Skin epidermis (tissue), 12 donors: Measurements from ENCODE around the gene COL4A6.

Experiments used
- H3K27ac ChIP-seq, 21 experiments: fragments of 200-600 bp; sonication (generic) in 11 of 21; one replicate each; pipeline ENCODE4 v1.5.0; 2020; ENCODE audit warnings: mild to moderate bottlenecking in 3 of 21, inconsistent platforms in 2 of 21, moderate library complexity in 2 of 21
- H3K4me3 ChIP-seq, 7 experiments: fragments of 200-600 bp; sonication (generic) in 2 of 7; one replicate each; pipeline ENCODE4 v1.5.0; 2020; ENCODE audit warnings: inconsistent platforms in 2 of 7, mild to moderate bottlenecking in 2 of 7, moderate library complexity in 1 of 7

COL4A6 gene

GRCh38 chrX:108224727-108225621, 213.2 kb downstream of the COL4A6 start:
- H3K4me3 ChIP-seq, result no peak overlapping the region
- H3K27ac ChIP-seq, result no peak overlapping the region

- no peak overlapping the region for H3K4me3 ChIP-seq
- no peak overlapping the region for H3K27ac ChIP-seq
Measured at GRCh38 chrX:108224218-108224617, 214.0 kb downstream of the COL4A6 start.

GRCh38 chrX:108223585-108223984, 214.6 kb downstream of the COL4A6 start:
- no peak overlapping the region for H3K4me3 ChIP-seq
- H3K27ac ChIP-seq, result no peak overlapping the region

DNA sequence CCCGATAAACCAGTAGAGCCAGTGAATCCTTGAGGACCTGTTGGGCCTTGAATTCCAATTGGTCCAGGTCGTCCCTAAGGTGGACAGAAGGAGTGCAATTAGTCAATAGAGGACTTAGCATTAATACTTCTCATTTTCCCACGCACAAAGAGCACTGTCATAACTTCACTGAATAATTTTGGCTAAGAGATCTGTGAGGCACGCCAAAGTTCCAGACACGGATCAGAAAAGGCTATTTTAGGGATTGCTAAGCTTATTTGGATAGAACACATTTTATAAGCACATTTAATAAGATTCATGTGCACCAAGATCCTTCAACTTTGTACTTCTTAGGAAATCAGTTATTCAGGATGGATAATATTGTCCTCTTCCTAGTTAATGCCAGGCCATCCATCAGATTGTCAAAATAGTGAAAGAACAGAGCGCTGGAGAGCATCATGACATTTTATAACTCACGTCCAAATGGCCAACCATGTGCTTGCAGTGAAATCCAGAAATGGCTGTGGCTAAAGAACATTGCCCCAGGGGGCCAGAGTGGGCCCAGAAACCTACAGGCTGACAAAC, 216.8 kb downstream of the COL4A6 start:
- no peak overlapping the region for H3K4me3 ChIP-seq
- no peak overlapping the region for H3K27ac ChIP-seq

DNA sequence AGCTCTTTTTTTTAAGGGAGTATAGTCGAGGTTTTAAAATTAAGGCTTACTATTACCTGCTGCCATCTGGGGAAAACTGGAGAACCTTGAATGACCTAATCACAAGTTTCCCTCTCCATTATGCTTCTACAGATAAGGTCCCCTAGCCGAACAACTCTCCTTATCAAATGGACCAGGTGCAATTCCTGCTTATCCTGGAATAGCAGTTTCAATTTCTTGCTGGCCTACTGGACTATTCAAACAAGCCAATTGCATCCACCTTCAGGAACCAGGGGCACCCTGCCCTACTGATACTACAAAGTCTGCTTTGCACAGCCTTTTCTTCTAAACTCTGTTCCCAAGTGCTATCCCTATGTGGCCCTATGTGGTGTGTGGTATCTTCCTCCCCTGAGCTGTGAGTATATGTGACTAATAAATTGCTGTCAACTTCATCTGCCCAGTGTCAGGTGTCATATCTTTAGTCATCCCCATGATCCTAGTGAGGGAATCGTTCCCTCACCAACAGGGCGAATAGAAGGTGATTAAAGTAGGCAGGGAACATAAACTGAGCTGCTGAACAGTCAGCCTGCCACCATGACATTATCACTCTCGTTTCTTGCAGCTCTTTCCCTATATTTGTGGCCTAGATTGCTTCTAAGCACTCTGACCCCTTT, 218.1 kb downstream of the COL4A6 start:
- no peak overlapping the region for H3K4me3 ChIP-seq
- H3K27ac ChIP-seq, result no peak overlapping the region

DNA sequence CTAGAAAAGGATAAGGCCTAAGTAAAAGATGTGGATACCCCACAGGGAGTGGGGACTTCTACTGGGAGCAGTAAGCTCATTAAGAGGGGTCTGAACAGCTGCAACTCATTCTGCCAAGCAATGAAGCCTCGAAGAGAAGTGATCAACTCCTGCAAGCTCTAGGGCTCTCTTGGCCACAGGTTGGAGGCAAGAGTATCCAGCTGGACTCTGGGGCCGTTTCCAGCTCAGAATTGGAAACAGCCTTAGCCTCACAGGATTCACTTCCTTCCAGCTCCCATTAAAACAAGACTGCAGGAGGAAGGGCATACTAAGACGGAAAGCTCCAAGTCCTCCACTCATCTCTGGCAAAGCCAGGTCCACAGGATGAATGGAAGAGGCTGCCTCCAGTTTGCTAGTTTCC, 220.3 kb downstream of the COL4A6 start:
- Histone ChIP-seq H3K27ac (no peak overlapping the region), H3K4me3 (no peak overlapping the region)

- Histone ChIP-seq H3K27ac (peak overlapping the region in 2 of 21 experiments; percentile 2 to 57), H3K4me3 (no peak overlapping the region)
Measured at GRCh38 chrX:108216919-108217571, 221.2 kb downstream of the COL4A6 start.

GRCh38 chrX:108216405-108216804, 221.8 kb downstream of the COL4A6 start:
- peak overlapping the region in 1 of 21 experiments; percentile 2 for H3K27ac ChIP-seq
- no peak overlapping the region for H3K4me3 ChIP-seq

GRCh38 chrX:108211301-108211700, 226.9 kb downstream of the COL4A6 start:
- H3K27ac ChIP-seq, result no peak overlapping the region
- H3K4me3 ChIP-seq, result no peak overlapping the region

DNA sequence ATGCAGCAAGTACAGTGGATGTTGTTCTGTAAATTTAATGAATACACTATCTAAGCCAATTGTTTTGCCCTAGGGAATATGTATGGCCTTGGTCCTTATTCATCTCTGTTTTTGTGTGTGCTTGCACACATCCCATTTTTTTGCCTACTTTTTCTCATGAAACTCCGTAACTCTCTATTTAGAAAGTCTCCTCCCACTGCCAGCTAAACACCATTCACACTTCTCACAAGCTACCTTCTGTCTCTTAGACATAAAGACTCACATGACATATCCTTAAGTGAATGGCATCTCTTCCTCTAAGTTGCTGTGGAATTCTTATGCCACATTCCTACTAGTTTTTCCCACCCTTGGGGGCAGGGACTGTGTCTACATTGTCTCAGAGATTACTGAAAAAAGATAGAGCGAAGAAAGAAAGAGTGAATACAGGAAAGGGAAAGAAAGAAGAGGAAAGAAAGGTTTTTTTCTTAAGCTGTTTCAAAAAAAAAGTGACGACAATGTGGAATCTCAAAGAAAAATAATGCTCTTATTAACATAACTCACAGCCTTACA, 229.1 kb downstream of the COL4A6 start:
- no peak overlapping the region for H3K4me3 ChIP-seq
- H3K27ac ChIP-seq, result no peak overlapping the region

- no peak overlapping the region for H3K27ac ChIP-seq
- H3K4me3 ChIP-seq, result no peak overlapping the region
Measured at GRCh38 chrX:108203540-108203939, 234.7 kb downstream of the COL4A6 start.

GRCh38 chrX:108199691-108200090, 238.5 kb downstream of the COL4A6 start:
- no peak overlapping the region for H3K27ac ChIP-seq
- no peak overlapping the region for H3K4me3 ChIP-seq

DNA sequence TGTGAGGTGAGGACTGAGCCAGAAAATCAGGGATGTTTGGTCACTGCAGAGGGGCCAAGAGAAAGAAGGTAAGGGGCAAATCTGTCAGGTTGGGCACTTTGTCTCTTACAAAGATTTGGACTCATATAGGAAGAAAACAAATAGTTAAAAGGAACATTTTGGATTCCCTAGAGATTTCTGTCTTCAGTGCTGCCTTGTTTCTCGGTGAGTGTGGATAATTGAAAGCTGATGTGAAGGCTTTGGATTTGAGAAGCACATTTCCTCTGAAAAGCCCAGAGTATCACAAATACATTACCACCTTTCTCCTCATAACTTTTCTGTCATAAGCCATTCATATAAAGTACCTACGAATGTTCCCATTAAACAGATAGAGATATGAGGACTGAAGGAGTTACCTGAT, 239.2 kb downstream of the COL4A6 start:
- no peak overlapping the region for H3K4me3 ChIP-seq
- no peak overlapping the region for H3K27ac ChIP-seq

GRCh38 chrX:108198420-108198819, 239.8 kb downstream of the COL4A6 start:
- Histone ChIP-seq H3K27ac (no peak overlapping the region), H3K4me3 (no peak overlapping the region)

- Histone ChIP-seq H3K27ac (no peak overlapping the region), H3K4me3 (no peak overlapping the region)
Measured at GRCh38 chrX:108186811-108187210, 251.4 kb downstream of the COL4A6 start.

- Histone ChIP-seq H3K4me3 (no peak overlapping the region), H3K27ac (no peak overlapping the region)
Measured at GRCh38 chrX:108178143-108178498, 260.1 kb downstream of the COL4A6 start.

DNA sequence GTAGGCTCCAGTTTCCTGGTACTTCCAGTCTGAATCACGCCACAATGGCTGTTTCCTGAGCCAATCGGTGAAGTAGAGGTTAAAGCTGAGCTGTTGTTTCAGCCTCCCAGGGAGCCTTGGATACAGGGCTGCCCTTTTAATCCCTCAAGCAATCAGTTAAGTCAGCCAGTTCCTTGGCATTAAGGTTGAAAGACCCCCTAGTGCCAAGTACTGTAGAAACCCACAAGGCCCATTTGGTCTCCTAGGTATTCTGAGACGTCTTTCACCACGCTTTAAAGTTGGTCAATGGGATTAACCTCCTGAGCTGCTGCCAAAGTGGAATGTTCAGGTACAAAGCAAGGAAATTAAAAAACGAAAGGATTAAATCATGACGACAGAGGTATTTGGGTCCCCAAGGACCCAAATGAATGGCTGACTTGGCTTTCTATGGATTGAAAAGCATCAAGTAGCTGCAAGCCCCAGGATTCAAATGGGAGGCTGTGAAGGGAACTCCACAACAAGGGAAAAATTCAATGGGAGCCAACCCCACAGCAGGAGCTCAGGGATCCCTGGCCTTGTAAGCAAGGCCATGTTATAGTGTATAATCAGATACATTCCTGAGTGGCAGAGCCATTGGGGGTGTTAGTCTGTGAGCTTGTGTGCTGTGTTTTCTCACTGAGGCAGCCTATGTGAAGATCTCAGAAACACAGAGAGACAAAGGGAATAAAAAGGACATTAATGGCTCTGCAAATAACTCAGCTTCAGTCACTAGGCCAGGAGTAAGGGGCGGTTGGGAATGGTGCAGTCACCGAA, 260.7 kb downstream of the COL4A6 start:
- Histone ChIP-seq H3K27ac (no peak overlapping the region), H3K4me3 (no peak overlapping the region)

DNA sequence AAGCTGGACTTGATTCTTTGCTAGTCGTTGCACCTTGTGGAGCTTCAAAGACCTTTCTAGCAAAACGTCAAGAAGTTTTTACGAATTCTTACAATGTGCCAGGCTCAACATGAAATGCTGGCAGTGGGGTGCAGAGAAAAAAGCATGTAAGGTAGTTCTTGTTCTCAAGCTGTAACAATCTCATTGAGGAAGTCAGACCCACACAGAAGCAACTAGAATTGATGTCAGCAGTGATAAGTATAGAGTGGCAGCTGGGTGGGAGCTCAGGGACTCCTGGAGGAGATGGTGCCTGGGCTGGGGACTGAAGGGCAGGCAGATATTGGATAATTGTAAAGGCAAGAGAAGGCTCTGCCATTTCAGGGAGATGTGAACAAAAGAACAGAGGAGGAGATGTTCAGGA, 264.3 kb downstream of the COL4A6 start:
- Histone ChIP-seq H3K27ac (no peak overlapping the region), H3K4me3 (no peak overlapping the region)

- no peak overlapping the region for H3K27ac ChIP-seq
- H3K4me3 ChIP-seq, result no peak overlapping the region
Measured at GRCh38 chrX:108171671-108172070, 266.6 kb downstream of the COL4A6 start.
